Stomach (tissue), 4 donors: ENCODE results near the gene MAPT.

Experiments used
- CTCF ChIP-seq, 7 experiments: fragments of 450-650 bp in 4 of 7; fragments of 200-600 bp in 3 of 7; sonication (generic) in 3 of 7; IDR thresholded peaks; one replicate each; pipeline ENCODE4 v1.5.1; 2016 to 2019; ENCODE audit warnings: antibody characterized with exemption in 7 of 7, control low read depth in 2 of 7, mild to moderate bottlenecking in 1 of 7
- POLR2AphosphoS5 ChIP-seq, 3 donors: sonication (generic); formaldehyde crosslinking; IDR thresholded peaks; one replicate each; pipeline ENCODE4 v1.6.1; 2016; ENCODE audit warnings: antibody characterized with exemption in 3 of 3

GRCh38 chr17:45847101-45847500 lies 47.3 kb upstream of the MAPT start:
- TF ChIP-seq CTCF (IDR thresholded peaks at IDR 0.05) (no peak), POLR2AphosphoS5 (IDR thresholded peaks at IDR 0.05) (no peak)
